Activated CD4-positive, alpha-beta memory T cell treated with anti-CD3 and anti-CD28 coated beads for 36 hours (primary cell): ENCODE measurements around the gene CHD2. TPM values are rescaled to one million over a fixed set of nuclear protein-coding genes. Genes with fewer than 3 reads are reported as not detected.

Experiments
- CTCF ChIA-PET: fragments of 350-600 bp; sonication (Branson Sonifier 250); formaldehyde crosslinking; loops from one replicate; lab custom pipeline; 2021; ENCODE audit warnings: antibody characterized with exemption, inconsistent platforms; lab: Charles Lee
- POLR2A ChIA-PET: fragments of 350-600 bp; sonication (Branson Sonifier 250); formaldehyde crosslinking; loops from one replicate; lab custom pipeline; 2021; ENCODE audit warnings: antibody characterized with exemption; lab: Charles Lee
- DNase-seq: peaks from one replicate; pipeline ENCODE4 v3.0.0-alpha.2; 2020
- H3K27ac Mint-ChIP-seq: one replicate; pipeline ENCODE4 v1.8.0; 2021; ENCODE audit warnings: mixed read lengths
- H3K27me3 Mint-ChIP-seq: one replicate; pipeline ENCODE4 v1.8.0; 2021; ENCODE audit warnings: mixed read lengths
- H3K36me3 Mint-ChIP-seq: one replicate; pipeline ENCODE4 v1.8.0; 2021; ENCODE audit warnings: mixed read lengths
- H3K4me1 Mint-ChIP-seq: one replicate; pipeline ENCODE4 v1.8.0; 2021; ENCODE audit warnings: low read depth, mixed read lengths
- H3K4me3 Mint-ChIP-seq: one replicate; pipeline ENCODE4 v1.8.0; 2021; ENCODE audit warnings: mild to moderate bottlenecking, mixed read lengths
- H3K9me3 Mint-ChIP-seq: one replicate; pipeline ENCODE4 v1.8.0; 2021; ENCODE audit warnings: mixed read lengths
- intact Hi-C: fragments of 100-400 bp; cut with micrococcal nuclease; formaldehyde crosslinking; loops from one replicate; pipeline ENCODE4 v1.15.1; 2023
- total RNA-seq, 2 experiments: library from RNA; stranded (reverse); gene quantifications; one replicate each; pipeline ENCODE4 v1.2.3, GENCODE V29; 2021

Gene CHD2
- total RNA-seq, 2 experiments from 2014 or later, result 113 to 121 TPM

GRCh38 chr15:92943581-92943980, 43.5 kb downstream of the CHD2 start:
- ChIA-PET POLR2A (interaction anchor here (0.5 to 1.9 kb wide), 3 partner anchors 22 to 142 kb away, joined by 3 to 5 read pairs (median 4); partner anchors contain the start of gene CHD2), CTCF (interaction anchor here (1.0 to 1.4 kb wide), 3 partner anchors 8 to 147 kb away, joined by 3 to 7 read pairs (median 3); no protein-coding TSS in a partner anchor)
- Mint-ChIP-seq H3K27me3 (no peaks in the 10 kb centered on the region), H3K36me3 (peaks cover 84% of the 10 kb centered on the region), H3K9me3 (peaks cover 20% of the 10 kb centered on the region), H3K4me3 (no peak overlapping the region), H3K4me1 (peaks cover 30% of the 10 kb centered on the region), H3K27ac (peak overlapping the region; percentile 76)
- DNase-seq, result no peak
- intact Hi-C loops, result loop anchor here (2.0 to 5.0 kb wide), 2 partner anchors 15 to 79 kb away; no protein-coding TSS in a partner anchor

- peaks cover 34% of the 10 kb centered on the region for H3K9me3 Mint-ChIP-seq
- H3K4me1 Mint-ChIP-seq, result peaks cover 25% of the 10 kb centered on the region
- no peak for DNase-seq
- POLR2A ChIA-PET, result interaction anchor here (0.8 kb wide), 1 partner anchor 137 kb away, joined by 3 read pairs; no protein-coding TSS in a partner anchor
- intact Hi-C loops, result loop anchor here (5.0 kb wide), 1 partner anchor 77 kb away; no protein-coding TSS in a partner anchor
- peaks cover 87% of the 10 kb centered on the region for H3K36me3 Mint-ChIP-seq
- no peaks in the 10 kb centered on the region for H3K27me3 Mint-ChIP-seq
- CTCF ChIA-PET, result interaction anchor here (0.9 to 1.4 kb wide), 3 partner anchors 8 to 19 kb away, joined by 3 to 7 read pairs (median 3); no protein-coding TSS in a partner anchor
- peak overlapping the region; percentile 66 for H3K27ac Mint-ChIP-seq
- no peak overlapping the region for H3K4me3 Mint-ChIP-seq
Measured at GRCh38 chr15:92944946-92945521, 44.9 kb downstream of the CHD2 start.

DNA sequence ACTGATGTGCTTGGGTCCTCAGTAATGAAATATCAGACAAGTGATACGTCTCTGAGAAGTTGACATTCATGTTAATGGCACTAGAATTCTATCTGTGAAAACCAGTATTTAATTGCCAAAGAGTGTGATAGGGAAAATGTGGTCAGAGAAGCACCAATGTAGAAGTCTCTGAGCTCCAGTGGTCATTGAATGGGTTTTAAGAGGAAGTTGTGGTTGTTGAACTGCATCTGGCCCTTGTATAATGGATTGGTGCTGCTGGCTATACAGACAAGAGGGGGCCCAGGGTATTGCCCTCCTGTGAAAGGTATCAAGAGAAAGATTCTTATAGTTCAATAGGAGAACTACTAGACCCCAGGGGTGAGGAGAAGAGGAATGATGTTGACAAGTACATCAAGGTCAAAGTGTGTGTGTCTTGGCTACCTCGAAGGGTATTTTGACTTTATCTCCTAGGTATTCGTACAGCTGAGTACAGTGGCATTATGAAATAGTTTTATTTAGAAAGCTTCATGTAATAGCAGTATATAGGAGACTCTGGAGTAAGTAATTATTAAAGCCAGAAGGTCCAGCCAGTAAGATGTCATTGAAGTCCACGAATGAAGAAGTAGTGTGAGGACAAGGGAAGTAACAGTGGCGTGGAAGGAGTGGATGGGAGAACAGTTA, 47.1 kb downstream of the CHD2 start:
- Mint-ChIP-seq H3K4me1 (peaks cover 19% of the 10 kb centered on the region), H3K27ac (peak overlapping the region; percentile 38), H3K27me3 (no peaks in the 10 kb centered on the region), H3K9me3 (peaks cover 34% of the 10 kb centered on the region), H3K4me3 (no peak overlapping the region), H3K36me3 (peaks cover 93% of the 10 kb centered on the region)
- CTCF ChIA-PET, result interaction anchor here (1.3 kb wide), 1 partner anchor 151 kb away, joined by 4 read pairs; no protein-coding TSS in a partner anchor
- intact Hi-C loops, result no loop called here
- POLR2A ChIA-PET, result no interaction called here
- DNase-seq, result no peak

DNA sequence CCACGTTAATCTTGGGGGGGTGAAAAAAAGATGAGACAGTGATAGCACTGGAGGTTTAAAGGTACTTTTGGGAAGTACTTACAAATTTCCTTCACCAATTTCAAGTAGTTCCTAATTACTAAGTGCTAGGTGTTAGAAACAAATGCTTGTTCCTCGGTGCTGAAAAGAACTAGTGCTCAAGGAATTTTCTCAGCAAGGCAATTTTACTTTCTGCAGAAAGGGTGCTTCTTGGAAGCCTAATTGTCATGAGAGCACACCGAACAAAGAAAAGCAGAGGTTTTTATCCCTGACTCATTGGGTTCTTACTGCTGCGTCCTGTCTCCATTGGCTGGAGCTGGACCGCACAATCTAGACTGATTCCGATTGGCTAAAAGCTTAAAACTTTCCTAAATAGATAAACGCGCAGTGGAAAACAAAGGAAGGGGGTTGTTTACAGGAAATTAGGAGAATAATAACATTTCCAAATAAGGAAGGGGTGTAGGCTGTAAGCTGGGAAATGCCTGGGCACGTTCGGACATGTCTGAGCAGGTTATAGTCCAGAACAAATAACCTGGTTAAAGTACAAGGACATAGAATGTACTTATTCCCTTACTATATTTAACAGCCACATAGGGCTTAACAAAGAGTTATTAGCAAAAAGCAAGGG, 49.6 kb downstream of the CHD2 start:
- ChIA-PET CTCF (interaction anchor here (1.1 kb wide), 1 partner anchor 12 kb away, joined by 6 read pairs; no protein-coding TSS in a partner anchor), POLR2A (interaction anchor here (0.8 kb wide), 1 partner anchor 21 kb away, joined by 3 read pairs; no protein-coding TSS in a partner anchor)
- Mint-ChIP-seq H3K36me3 (peaks cover 81% of the 10 kb centered on the region), H3K27ac (peak overlapping the region; percentile 45), H3K27me3 (no peaks in the 10 kb centered on the region), H3K4me3 (no peak overlapping the region), H3K4me1 (peaks cover 4% of the 10 kb centered on the region), H3K9me3 (peaks cover 34% of the 10 kb centered on the region)
- intact Hi-C loops, result no loop called here
- no peak for DNase-seq

- DNase-seq, result no peak
- H3K27ac Mint-ChIP-seq, result peak overlapping the region; percentile 23
- CTCF ChIA-PET, result interaction anchor here (0.7 to 1.3 kb wide), 2 partner anchors 9 to 17 kb away, joined by 3 read pairs; no protein-coding TSS in a partner anchor
- H3K27me3 Mint-ChIP-seq, result no peaks in the 10 kb centered on the region
- POLR2A ChIA-PET, result no interaction called here
- peaks cover 12% of the 10 kb centered on the region for H3K4me1 Mint-ChIP-seq
- intact Hi-C loops, result no loop called here
- peaks cover 30% of the 10 kb centered on the region for H3K9me3 Mint-ChIP-seq
- peaks cover 82% of the 10 kb centered on the region for H3K36me3 Mint-ChIP-seq
- no peak overlapping the region for H3K4me3 Mint-ChIP-seq
Measured at GRCh38 chr15:92951800-92952457, 51.8 kb downstream of the CHD2 start.

DNA sequence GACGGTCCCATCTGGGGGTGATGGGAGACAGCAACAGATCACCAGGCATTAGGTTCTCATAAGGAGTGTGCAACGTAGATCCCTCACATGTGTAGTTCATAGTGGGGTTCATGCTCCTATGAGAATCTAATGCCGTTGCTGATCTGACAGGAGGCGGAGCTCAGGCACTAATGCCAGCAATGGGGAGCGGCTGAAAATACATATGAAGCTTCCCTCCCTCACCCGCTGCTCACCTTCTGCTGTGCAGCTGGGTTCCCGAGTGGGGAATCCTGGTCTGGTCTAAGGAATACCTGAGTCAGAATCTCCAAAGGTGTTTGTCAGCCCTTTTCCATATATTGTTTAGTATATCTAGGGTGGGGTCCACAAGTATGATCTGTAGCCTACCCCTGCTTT, 52.3 kb downstream of the CHD2 start:
- ChIA-PET CTCF (interaction anchor here (0.7 to 3.6 kb wide), 3 partner anchors 9 to 156 kb away, joined by 3 to 14 read pairs (median 3); no protein-coding TSS in a partner anchor), POLR2A (no interaction called here)
- Mint-ChIP-seq H3K4me1 (peaks cover 17% of the 10 kb centered on the region), H3K4me3 (no peak overlapping the region), H3K36me3 (peaks cover 82% of the 10 kb centered on the region), H3K27me3 (no peaks in the 10 kb centered on the region), H3K9me3 (peaks cover 24% of the 10 kb centered on the region), H3K27ac (peak overlapping the region; percentile 23)
- no peak for DNase-seq
- intact Hi-C loops, result no loop called here

DNA sequence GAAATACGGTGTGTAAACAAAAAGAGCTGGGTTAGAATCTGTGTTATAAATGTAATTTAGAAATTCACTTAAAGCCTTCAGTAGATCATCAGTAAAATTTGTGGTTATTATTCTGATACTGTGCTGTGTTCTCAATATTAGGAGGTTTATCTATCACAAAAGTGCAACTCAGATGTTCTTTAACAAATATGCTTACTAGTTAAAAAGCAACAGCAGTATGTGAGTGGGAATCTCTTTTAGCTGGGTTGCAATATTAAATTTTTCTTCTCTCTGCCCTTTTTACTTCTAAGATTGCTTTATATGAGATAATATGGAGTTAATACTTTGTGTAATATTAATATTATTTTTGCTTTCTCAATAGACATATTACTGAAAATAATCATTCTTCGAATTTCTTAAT, 53.4 kb downstream of the CHD2 start:
- intact Hi-C loops, result no loop called here
- ChIA-PET POLR2A (no interaction called here), CTCF (interaction anchor here (0.7 to 3.6 kb wide), 12 partner anchors 11 to 157 kb away, joined by 3 to 15 read pairs (median 4); no protein-coding TSS in a partner anchor)
- Mint-ChIP-seq H3K36me3 (peaks cover 80% of the 10 kb centered on the region), H3K4me3 (no peak overlapping the region), H3K27me3 (no peaks in the 10 kb centered on the region), H3K4me1 (peaks cover 28% of the 10 kb centered on the region), H3K9me3 (peaks cover 15% of the 10 kb centered on the region), H3K27ac (peak overlapping the region; percentile 43)
- no peak for DNase-seq

DNA sequence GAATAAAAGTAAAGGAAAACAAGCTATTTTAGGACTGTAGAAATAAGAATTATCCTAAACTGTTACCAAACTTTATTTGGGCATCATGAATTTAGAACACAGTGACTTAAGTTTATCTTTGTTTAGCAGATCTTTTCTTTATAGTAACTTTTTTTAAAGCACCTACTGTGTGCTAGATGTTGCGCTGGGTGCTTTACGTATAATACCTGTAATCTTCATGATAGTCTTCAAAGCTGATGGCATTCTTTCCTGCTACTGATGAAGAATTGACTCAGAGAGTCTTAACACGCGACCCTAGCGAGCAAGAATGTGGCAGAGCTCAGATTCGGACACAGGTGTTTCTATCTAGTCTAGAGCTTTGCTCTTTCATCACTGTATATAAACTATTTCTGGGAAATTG, 53.9 kb downstream of the CHD2 start:
- no peak for DNase-seq
- POLR2A ChIA-PET, result no interaction called here
- Mint-ChIP-seq H3K4me1 (peaks cover 32% of the 10 kb centered on the region), H3K27me3 (no peaks in the 10 kb centered on the region), H3K27ac (no peak overlapping the region), H3K36me3 (peaks cover 80% of the 10 kb centered on the region), H3K4me3 (no peak overlapping the region), H3K9me3 (peaks cover 11% of the 10 kb centered on the region)
- intact Hi-C loops, result no loop called here
- CTCF ChIA-PET, result interaction anchor here (0.7 to 3.6 kb wide), 13 partner anchors 10 to 157 kb away, joined by 3 to 15 read pairs (median 4); no protein-coding TSS in a partner anchor

DNA sequence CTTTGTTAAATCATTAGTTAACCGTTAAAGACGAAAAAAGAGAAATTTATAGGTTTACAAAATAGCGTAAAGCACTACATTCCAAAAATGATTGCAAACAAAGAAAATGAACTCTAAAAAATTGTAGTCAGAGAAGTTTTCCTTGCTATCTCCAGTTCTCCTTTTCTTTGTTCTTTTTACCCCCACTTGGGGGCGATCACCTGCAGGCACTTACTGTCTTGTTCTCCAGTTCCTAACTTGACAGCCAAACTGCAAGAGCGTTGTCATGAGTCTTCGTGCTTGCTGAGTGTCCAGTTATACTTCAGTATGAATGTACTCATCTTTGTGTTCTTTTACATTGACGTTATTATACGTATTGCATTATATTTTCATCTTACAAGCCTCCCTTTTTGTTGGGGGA, 54.5 kb downstream of the CHD2 start:
- Mint-ChIP-seq H3K4me3 (no peak overlapping the region), H3K4me1 (peaks cover 37% of the 10 kb centered on the region), H3K36me3 (peaks cover 80% of the 10 kb centered on the region), H3K9me3 (peaks cover 5% of the 10 kb centered on the region), H3K27me3 (no peaks in the 10 kb centered on the region), H3K27ac (no peak overlapping the region)
- DNase-seq, result peak; percentile 26
- ChIA-PET POLR2A (no interaction called here), CTCF (interaction anchor here (0.7 to 3.6 kb wide), 11 partner anchors 10 to 158 kb away, joined by 3 to 15 read pairs (median 4); no protein-coding TSS in a partner anchor)
- intact Hi-C loops, result no loop called here

DNA sequence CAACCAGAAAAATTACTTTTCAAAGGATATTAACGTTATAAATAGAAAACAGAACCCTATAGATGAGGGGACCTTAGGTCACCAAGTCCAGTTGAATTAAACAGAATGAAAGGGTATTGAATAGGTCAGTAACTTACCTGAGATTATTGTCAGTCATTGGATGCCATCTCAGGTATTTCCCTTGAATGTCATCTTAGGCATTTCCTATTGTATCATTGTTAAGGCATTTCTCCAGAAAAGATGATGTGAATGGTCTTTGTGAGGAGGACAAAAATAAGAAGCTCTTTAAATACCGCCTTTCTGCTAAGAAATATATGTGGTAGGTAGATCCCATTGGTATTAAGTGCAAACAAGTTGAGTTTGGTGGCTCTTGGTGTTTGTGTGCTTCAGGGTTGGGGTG, 55.6 kb downstream of the CHD2 start:
- H3K9me3 Mint-ChIP-seq, result no peaks in the 10 kb centered on the region
- no peak for DNase-seq
- H3K27me3 Mint-ChIP-seq, result no peaks in the 10 kb centered on the region
- H3K27ac Mint-ChIP-seq, result peak overlapping the region; percentile 19
- intact Hi-C loops, result no loop called here
- ChIA-PET POLR2A (no interaction called here), CTCF (interaction anchor here (0.6 to 3.6 kb wide), 3 partner anchors 18 to 159 kb away, joined by 3 to 15 read pairs (median 14); no protein-coding TSS in a partner anchor)
- no peak overlapping the region for H3K4me3 Mint-ChIP-seq
- peaks cover 41% of the 10 kb centered on the region for H3K4me1 Mint-ChIP-seq
- H3K36me3 Mint-ChIP-seq, result peaks cover 75% of the 10 kb centered on the region

DNA sequence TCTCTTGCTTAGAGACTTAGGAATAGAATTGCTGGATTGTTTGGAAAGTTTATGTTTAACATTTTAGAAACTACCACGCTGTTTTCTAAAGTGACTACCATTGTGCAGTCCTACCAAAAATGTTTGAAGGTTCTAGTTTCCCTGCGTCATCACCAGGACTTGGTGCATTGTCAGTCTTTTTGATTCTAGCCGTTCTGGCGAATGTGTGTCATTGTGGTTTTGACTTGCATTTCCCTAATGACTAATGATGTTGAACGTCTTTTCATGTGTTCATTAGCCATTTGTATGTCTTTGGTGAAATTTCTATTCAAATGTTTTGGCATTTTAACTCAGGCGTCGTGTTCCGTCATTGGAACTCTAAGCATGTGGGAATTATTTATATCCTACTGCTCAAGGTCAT, 58.0 kb downstream of the CHD2 start:
- Mint-ChIP-seq H3K4me1 (peaks cover 55% of the 10 kb centered on the region), H3K9me3 (peaks cover 2% of the 10 kb centered on the region), H3K36me3 (peaks cover 79% of the 10 kb centered on the region), H3K27ac (peak overlapping the region; percentile 96), H3K27me3 (no peaks in the 10 kb centered on the region), H3K4me3 (peak overlapping the region; percentile 40)
- intact Hi-C loops, result loop anchor here (1.0 to 2.0 kb wide), 5 partner anchors 15 to 154 kb away; no protein-coding TSS in a partner anchor
- peak; percentile 75 for DNase-seq
- ChIA-PET POLR2A (no interaction called here), CTCF (interaction anchor here (0.6 to 0.8 kb wide), 2 partner anchors 73 to 154 kb away, joined by 3 read pairs; no protein-coding TSS in a partner anchor)
